SU-DHL-6 (cell line): Measurements from ENCODE around the gene SH3RF1.

ENCODE experiments used
- EZH2phosphoT487 ChIP-seq: fragments of 200-600 bp; sonication (generic), shearing (Covaris generic); conservative IDR thresholded peaks from 2 replicates; pipeline ENCODE4 v1.6.1; 2018; ENCODE audit warnings: mild to moderate bottlenecking, antibody characterized with exemption, low read length, moderate library complexity, mixed read lengths
- TF ChIP-seq, protein P1 (sequence below): fragments of 200-600 bp; sonication (generic); IDR thresholded peaks from one replicate; pipeline ENCODE4 v1.5.1; 2017; ENCODE audit warnings: antibody characterized with exemption, mild to moderate bottlenecking, low read length, moderate library complexity; ENCODE audit not compliant: insufficient read depth, poor library complexity, severe bottlenecking

DNA sequence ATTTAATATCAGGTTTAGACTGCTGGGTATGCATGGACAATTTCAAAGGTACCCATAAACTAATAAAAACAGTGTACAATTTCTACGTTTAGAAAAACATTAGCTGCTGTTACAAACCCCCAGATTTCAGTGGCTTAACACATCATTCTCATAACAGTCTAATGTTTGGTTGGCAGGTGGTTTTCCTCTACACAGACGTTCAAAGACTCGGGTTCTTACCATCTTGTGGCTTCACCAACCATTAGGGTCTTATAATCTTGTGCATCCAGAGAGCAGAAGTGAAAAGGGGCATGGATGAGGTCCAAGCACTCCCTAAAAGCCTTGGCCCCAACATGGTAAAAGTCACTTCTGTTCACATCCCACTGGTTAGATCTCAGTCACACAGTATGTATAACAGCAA is 71.6 kb downstream of the SH3RF1 start:
- TF ChIP-seq, protein P1, sequence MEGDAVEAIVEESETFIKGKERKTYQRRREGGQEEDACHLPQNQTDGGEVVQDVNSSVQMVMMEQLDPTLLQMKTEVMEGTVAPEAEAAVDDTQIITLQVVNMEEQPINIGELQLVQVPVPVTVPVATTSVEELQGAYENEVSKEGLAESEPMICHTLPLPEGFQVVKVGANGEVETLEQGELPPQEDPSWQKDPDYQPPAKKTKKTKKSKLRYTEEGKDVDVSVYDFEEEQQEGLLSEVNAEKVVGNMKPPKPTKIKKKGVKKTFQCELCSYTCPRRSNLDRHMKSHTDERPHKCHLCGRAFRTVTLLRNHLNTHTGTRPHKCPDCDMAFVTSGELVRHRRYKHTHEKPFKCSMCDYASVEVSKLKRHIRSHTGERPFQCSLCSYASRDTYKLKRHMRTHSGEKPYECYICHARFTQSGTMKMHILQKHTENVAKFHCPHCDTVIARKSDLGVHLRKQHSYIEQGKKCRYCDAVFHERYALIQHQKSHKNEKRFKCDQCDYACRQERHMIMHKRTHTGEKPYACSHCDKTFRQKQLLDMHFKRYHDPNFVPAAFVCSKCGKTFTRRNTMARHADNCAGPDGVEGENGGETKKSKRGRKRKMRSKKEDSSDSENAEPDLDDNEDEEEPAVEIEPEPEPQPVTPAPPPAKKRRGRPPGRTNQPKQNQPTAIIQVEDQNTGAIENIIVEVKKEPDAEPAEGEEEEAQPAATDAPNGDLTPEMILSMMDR = no peak
- no peak for TF ChIP-seq EZH2phosphoT487
